ENCODE results near the gene PPY.
"Not testable (repeated sequence)": the region's sequence is repeated elsewhere in the genome, so short reads cannot be mapped to it uniquely, and the experiment has no call there.

Gene PPY

GRCh38 chr17:43962479-43962878 is 20.2 kb upstream of the PPY start:
- DNase-seq (ENCODE audit: low read depth) = no peak

DNA sequence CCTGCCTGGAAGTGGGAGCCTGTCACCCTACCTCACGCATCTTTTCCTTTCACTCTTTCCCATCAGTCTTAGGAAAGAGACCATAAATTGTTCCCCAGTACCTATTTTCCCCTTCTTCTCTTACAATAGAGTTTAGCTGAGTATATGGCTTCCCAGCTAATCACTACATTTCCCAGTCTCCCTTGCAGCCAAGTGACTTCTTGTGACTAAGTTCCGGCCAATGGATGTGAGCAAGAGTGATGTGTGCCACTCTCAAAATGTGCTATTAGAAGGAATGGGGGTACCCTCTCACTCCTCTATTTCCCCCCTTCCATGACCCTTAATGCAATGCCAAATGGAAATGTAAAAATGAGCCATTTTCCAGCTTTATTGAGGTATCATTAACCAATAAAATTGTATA is 19.7 kb upstream of the PPY start:
- DNase-seq (ENCODE audit: low read depth) = no peak

DNA sequence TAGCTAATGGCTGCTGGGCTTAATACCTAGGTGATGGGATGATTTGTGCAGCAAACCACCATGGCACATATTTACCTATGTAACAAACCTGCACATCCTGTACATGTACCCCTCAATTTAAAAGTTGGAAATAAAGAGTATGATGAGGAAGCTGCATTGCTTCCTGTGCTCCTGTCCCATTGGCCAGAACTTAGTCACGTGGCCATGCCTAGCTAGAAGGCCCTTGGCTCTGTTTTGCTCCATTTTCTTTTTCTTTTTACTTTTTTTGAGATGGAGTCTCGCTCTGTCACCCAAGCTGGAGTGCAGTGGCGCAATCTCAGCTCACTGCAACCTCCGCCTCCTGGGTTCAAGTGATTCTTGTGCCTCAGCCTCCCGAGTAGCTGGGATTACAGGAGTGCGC is 19.0 kb upstream of the PPY start:
- not testable (repeated sequence) for DNase-seq (ENCODE audit: low read depth)

GRCh38 chr17:43958748-43959352 is 16.6 kb upstream of the PPY start:
- peak; percentile 44 for DNase-seq (ENCODE audit: low read depth)

DNA sequence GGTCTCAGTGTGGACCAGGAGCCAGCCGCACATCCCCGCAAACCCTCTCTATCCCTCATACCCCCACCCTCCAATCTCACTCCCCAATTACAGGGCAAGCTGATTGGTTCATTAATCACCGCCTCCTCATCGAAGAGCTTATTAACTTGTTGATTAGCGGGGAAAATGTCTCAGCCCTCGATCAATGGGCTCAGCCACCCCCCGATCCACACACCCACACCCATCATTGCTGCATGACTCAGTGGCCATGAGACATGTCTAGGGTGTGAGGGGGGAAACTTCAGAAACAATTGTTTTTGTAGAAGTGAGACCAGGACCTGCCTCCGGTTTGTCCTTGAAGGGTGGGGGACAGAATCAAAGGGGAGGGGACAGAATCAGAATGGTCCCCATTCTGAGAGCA is 13.9 kb upstream of the PPY start:
- no peak for DNase-seq (ENCODE audit: low read depth)

DNA sequence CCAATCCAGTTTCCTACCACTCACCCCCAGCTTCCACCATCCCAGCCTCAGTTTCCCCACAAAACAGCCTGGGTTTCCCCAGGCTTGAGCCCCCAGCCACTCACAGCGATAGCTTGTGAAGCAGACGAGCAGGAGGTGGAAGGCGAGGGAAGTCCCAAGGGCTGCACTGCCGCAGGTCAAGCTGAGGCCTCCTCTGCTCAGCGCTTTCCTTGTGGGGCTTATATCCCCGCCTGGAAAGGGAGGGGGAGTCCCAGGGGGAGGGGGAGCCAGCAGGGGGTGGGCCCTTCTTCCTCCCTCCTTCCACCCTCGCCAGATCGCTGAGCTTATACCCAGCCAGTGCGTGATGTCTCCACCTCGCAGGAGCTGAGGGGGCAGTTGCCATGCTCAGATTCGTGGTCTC is 11.5 kb upstream of the PPY start, which contains the start of gene PYY:
PYY (minus strand) TSS at position 195 of the 400 bp plus-strand sequence. CDS start 457 bp downstream, outside the sequence.
- no peak for DNase-seq (ENCODE audit: low read depth)

- DNase-seq (ENCODE audit: low read depth) = no peak
Measured at GRCh38 chr17:43952724-43953666, 10.7 kb upstream of the PPY start.

DNA sequence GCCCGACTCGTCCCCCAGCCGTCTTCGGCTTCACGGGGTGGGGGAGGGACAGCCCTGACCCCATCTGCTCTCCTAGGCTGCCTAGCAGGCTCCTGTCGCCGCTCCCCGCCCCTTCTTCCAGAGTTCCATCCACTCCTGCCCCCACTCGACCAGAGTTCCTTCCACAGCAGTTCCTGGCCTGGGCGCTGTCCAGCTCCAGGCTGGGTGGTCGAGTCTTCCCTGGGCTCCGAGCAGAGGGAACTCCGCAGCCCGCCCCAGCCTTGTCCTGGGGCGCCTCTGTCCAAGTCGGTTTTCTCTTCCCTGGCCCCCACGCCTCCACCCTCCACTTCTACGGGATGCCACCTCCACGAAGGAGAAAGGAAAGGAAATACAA is 10.1 kb upstream of the PPY start:
- DNase-seq (ENCODE audit: low read depth) = peak; percentile 31

GRCh38 chr17:43951750-43952149 is 9.5 kb upstream of the PPY start:
- no peak for DNase-seq (ENCODE audit: low read depth)

- DNase-seq (ENCODE audit: low read depth) = no peak
Measured at GRCh38 chr17:43950554-43950953, 8.3 kb upstream of the PPY start.

DNA sequence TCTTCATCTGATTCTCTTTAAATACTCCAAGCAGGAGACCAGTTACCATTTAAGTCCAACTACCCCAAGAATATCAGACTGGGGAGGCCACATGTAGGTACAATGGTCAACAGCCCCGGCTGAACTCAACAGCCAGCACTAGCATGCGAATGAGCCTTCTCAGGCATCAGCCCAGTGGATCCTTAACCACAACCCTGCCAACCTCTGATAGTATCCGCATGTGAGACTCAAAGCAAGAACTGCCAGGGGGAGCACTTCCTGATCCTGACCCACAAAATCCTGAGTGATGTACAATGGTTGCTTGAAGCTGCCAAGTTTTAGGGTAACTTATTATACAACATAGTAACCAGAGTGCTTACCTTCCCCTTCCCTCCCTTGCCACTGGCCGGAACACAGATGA is 7.5 kb upstream of the PPY start:
- peak; percentile 35 for DNase-seq (ENCODE audit: low read depth)

DNA sequence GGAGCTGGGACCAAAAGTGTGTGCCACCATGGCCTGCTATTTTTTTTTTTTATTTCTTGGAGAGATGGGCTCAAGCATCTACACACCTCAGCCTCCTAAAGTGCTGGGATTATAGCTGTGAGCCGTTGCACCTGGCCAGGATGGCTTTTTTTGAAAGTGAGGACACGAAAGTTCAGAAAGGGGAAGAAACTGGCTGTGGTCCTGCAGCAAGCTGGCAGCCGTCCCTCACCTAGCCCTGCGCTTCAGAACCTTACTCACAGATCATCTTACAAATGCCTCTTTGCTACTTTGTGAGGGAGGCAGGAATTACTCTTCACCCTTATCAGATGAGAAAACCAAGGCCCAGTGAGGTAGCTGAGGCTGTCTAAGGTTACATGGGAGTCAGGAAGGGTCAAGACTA is 4.5 kb upstream of the PPY start:
- no peak for DNase-seq (ENCODE audit: low read depth)

- DNase-seq (ENCODE audit: low read depth) = peak; percentile 75
Measured at GRCh38 chr17:43945074-43945829, 3.0 kb upstream of the PPY start.

- peak; percentile 58 for DNase-seq (ENCODE audit: low read depth)
Measured at GRCh38 chr17:43940630-43941029, 1.6 kb downstream of the PPY start.

- no peak for DNase-seq (ENCODE audit: low read depth)
Measured at GRCh38 chr17:43939886-43940285, 2.4 kb downstream of the PPY start.

DNA sequence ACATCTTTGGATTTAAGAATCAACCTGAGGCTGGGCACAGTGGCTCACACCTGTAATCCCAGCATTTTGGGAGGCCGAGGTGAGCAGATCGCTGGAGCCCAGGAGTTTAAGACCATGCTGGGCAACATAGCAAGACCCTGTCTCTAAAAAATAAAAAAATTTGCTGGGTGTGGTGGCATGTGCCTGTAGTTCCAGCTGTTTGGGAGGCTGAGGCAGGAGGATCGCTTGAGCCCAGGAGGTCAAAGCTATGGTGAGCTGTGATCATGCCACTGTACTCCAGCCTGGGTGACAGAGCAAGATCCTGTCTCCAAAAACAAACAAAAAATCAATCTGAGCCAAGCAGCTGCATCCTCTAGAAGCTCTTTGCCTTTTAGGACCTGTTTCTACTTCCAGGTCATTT is 2.8 kb downstream of the PPY start:
- not testable (repeated sequence) for DNase-seq (ENCODE audit: low read depth)

- DNase-seq (ENCODE audit: low read depth) = no peak
Measured at GRCh38 chr17:43938838-43939182, 3.5 kb downstream of the PPY start.

DNA sequence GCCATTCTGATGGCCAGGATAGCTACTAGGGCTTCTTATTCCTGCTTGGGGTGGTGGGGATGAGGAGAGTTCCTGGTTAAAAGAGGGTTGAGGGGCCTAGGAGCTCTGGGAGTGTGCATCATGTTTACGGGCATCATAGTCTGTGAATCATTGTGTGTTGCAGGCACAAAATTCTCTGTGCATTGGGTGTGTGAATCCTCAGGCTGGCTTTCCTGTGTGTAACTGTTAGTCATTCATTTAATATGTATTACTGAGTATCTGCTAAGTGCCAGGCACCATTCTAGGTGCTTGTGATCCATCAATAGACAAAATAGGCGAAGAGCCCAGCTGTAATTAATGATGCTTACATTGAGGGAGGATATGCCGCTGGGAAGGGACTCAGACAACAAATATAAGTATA is 5.8 kb downstream of the PPY start:
- peak; percentile 45 for DNase-seq (ENCODE audit: low read depth)

DNA sequence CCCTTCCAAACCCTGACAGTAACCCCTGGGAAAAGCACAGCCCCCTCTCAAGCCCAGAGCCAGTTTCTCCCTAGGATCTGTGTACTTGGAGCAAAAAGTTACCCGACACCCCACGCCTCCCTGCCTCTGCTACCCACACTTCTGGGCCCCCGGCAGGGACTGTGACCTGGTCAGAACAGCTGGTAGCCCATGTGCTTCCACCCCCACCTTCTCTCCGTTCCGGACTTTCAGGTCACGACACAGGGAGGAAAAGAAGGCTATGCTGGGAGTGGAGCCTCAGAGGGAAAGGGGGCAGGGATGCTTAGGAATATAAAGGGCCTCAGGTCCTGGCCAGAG is 6.4 kb downstream of the PPY start:
- DNase-seq (ENCODE audit: low read depth) = no peak

DNA sequence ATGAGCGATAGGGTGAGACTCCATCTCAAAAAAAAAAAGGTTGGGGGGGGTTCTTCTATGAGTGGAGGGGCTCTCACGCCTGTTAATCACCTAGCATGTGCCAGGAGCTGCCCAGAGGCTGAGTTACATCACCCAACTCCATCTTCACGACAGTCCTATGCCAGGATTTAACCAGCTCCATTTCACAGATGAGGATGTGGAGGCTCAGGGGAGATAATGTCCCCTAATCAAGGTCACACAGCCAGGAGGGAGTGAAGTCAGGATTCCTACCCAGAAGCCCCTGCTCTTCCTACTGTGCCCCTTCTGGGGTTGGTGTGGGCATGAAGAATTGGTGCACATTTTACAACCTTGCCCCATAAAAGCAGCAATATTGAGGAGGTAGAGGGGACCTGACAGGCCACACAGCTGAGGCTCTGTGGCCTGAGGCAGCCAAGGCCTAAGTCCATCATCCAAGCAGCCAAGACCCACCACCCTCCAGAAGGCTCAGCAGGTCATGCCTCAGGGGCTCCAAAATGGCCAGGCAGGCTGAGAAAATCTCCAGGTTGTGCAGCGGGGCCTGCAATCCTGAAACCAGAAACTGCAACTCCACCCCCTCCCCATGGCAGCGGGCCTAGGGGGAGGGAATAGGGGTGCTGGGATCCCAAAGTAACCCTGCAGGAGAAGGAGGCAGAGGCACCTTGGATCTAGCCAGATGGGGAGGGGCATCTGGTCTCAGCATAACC is 6.9 kb downstream of the PPY start:
- no peak for DNase-seq (ENCODE audit: low read depth)

GRCh38 chr17:43932923-43933322 is 9.4 kb downstream of the PPY start:
- DNase-seq (ENCODE audit: low read depth) = no peak

DNA sequence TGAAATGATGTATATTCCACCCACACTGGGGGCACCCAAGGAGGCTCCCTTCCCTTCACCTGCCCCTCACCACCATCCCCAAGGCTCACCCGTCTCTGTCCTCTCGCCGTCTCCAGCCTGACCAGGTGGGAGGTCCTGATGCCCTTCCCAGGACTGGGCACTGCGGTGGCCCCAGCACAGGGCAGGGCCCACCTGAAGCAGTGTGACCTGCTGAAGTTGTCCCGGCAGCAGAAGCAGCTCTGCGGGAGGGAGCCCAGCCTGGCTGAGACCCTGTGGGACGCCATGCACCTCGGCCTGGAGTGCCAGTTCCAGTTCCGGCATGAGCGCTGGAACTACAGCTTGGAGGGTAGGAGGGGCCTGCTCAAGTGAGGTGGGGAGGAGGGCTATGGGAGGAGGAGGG is 9.9 kb downstream of the PPY start:
- DNase-seq (ENCODE audit: low read depth) = no peak
